GM12892 (cell line): ENCODE data around the gene C5orf15.

Experiments used
- POLR2A ChIP-seq: IDR thresholded peaks from 2 replicates; pipeline ENCODE4 v1.6.1; 2011; ENCODE audit warnings: low read depth, low read length, control low read depth
- POLR2AphosphoS5 ChIP-seq: IDR thresholded peaks from 2 replicates; pipeline ENCODE4 v1.6.1; 2011; ENCODE audit warnings: low read depth, low read length, control low read depth
- TAF1 ChIP-seq: IDR thresholded peaks from 2 replicates; pipeline ENCODE4 v1.6.1; 2011; ENCODE audit warnings: low read depth, mild to moderate bottlenecking, control low read depth, low read length, borderline replicate concordance

- TF ChIP-seq POLR2A (no peak), POLR2AphosphoS5 (no peak), TAF1 (no peak)
These were observed 5.7 kb upstream of the C5orf15 start for GRCh38 chr5:133974142-133974541.
